ENCODE results near the gene GBP5. TPM values are rescaled to one million over a fixed set of nuclear protein-coding genes. Genes with fewer than 3 reads are reported as not detected.
"Not testable (repeated sequence)": the region's sequence is repeated elsewhere in the genome, so short reads cannot be mapped to it uniquely, and the experiment has no call there.

The GBP5 gene
- total RNA-seq, 4 donors from 2014 or later: 0.13 to 1.0 (median 0.25) TPM; not detected in 1

DNA sequence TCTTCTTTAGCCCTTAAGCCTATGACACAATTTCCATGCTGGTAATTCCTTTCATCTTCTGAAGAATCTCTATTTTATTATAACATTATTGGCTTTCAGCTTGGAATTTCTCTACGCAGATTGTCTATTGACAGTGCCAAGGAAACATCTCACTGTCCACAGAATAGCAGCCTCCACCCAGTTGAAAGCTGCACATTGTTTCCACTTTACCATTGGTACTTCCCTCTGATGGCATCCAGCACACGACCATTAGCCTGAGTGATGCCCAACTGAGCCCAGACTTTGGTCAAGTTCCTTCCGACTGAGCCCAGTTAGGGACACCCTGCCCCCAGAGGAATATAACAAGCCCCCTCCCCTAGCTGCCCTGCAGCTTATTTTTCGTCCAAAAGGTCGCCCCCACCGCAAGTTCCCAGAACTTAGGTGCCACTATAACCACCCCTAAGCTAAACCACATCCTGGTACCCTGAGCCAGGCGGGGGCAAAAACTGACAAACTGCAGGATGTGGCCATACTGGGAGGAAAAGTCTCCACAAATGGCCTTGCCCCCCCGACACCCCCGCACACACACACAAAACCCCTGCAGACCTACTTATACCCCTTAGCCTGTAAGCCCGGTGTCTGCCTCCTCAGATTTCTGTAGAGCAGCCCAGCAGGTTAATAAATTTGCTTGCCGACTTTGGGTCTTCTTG is 13.2 kb downstream of the GBP5 start:
- intact Hi-C loops (cut with DNase I; ENCODE audit: low total_unique reads): no loop called here

DNA sequence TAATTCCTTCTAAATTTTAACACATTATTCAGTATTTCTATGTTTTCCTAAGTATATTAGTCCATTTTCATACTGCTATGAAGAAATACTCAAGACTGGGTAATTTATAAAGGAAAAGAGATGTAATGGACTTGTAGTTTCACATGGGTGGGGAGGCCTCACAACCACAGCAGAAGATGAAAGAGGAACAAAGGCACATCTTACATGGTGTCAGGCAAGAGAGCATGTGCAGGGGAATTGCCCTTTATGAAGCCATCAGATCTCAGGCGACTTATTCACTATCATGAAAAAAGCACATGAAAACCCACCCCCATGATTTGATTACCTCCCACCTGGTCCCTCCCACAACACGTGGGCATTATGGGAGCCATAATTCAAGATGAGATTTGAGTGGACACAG is 15.6 kb downstream of the GBP5 start:
- no peaks in the 10 kb centered on the region for H3K36me3 ChIP-seq
- H3K4me3 ChIP-seq: no peak overlapping the region
- no peak for ATAC-seq
- peaks cover 16 to 19% of the 10 kb centered on the region in 2 donors for H3K4me1 ChIP-seq
- no peak overlapping the region for H3K27ac ChIP-seq
- no peak for DNase-seq
- in situ Hi-C loops (cut with MboI; ENCODE audit: low sequenced_read_pairs in 4 of 4): no loop called here
- no peaks in the 10 kb centered on the region for H3K9me3 ChIP-seq
- TF ChIP-seq POLR2A (IDR thresholded peaks at IDR 0.05) (no peak), CTCF (IDR thresholded peaks at IDR 0.05 in 4 of 5, conservative IDR thresholded peaks at IDR 0.05 in 1 of 5) (no peak)
- intact Hi-C loops (cut with DNase I; ENCODE audit: low total_unique reads): no loop called here
- no peaks in the 10 kb centered on the region for H3K27me3 ChIP-seq

More for the DNA sequence above, 13.2 kb downstream of the GBP5 start:
- Histone ChIP-seq H3K4me1 (peaks cover 16 to 31% of the 10 kb centered on the region in 2 donors), H3K4me3 (no peak overlapping the region), H3K36me3 (no peaks in the 10 kb centered on the region), H3K9me3 (no peaks in the 10 kb centered on the region), H3K27me3 (no peaks in the 10 kb centered on the region), H3K27ac (no peak overlapping the region)
- in situ Hi-C loops (cut with MboI; ENCODE audit: low sequenced_read_pairs in 4 of 4): no loop called here
- no peak for ATAC-seq
- TF ChIP-seq POLR2A (IDR thresholded peaks at IDR 0.05) (no peak), CTCF (IDR thresholded peaks at IDR 0.05 in 4 of 5, conservative IDR thresholded peaks at IDR 0.05 in 1 of 5) (no peak)
- no peak for DNase-seq

DNA sequence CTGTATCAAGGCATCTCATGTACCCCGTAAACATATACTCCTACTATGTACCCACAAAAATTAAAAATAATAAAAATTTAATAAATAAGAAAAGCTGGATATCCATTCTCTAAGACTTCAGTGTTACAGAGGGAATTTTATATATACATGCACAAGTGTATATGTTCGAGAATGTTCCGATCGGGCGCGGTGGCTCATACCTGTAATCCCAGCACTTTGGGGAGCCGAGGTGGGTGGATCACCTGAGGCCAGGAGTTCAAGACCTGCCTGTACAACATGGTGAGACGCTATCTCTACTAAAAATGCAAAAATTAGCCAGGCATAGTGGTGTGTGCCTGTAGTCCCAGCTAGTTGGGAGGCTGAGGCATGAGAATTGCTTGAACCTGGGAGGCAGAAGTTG is 17.1 kb downstream of the GBP5 start:
- H3K36me3 ChIP-seq; DNase-seq; H3K4me1 ChIP-seq; intact Hi-C loops (cut with DNase I; ENCODE audit: low total_unique reads); ATAC-seq; H3K4me3 ChIP-seq; in situ Hi-C loops (cut with MboI; ENCODE audit: low sequenced_read_pairs in 4 of 4); H3K27ac ChIP-seq; H3K9me3 ChIP-seq; H3K27me3 ChIP-seq: not testable (repeated sequence)

GRCh38 chr1:89254658-89255287 is 17.9 kb downstream of the GBP5 start:
- DNase-seq (no peak), ATAC-seq (no peak)
- intact Hi-C loops (cut with DNase I; ENCODE audit: low total_unique reads): no loop called here
- TF ChIP-seq POLR2A (IDR thresholded peaks at IDR 0.05) (no peak), CTCF (IDR thresholded peaks at IDR 0.05 in 4 of 5, conservative IDR thresholded peaks at IDR 0.05 in 1 of 5) (no peak)
- Histone ChIP-seq H3K4me1 (no peaks in the 10 kb centered on the region), H3K36me3 (no peaks in the 10 kb centered on the region), H3K4me3 (no peak overlapping the region), H3K27ac (peak overlapping the region in 1 of 4 donors; percentile 21), H3K27me3 (no peaks in the 10 kb centered on the region), H3K9me3 (no peaks in the 10 kb centered on the region)
- in situ Hi-C loops (cut with MboI; ENCODE audit: low sequenced_read_pairs in 4 of 4): no loop called here

- in situ Hi-C loops (cut with MboI; ENCODE audit: low sequenced_read_pairs in 4 of 4): no loop called here
- H3K27me3 ChIP-seq: no peaks in the 10 kb centered on the region
- H3K4me1 ChIP-seq: no peaks in the 10 kb centered on the region
- no peaks in the 10 kb centered on the region for H3K36me3 ChIP-seq
- ATAC-seq (no peak), DNase-seq (no peak)
- TF ChIP-seq CTCF (IDR thresholded peaks at IDR 0.05 in 4 of 5, conservative IDR thresholded peaks at IDR 0.05 in 1 of 5) (no peak), POLR2A (IDR thresholded peaks at IDR 0.05) (no peak)
- no peak overlapping the region for H3K27ac ChIP-seq
- intact Hi-C loops (cut with DNase I; ENCODE audit: low total_unique reads): no loop called here
- H3K4me3 ChIP-seq: no peak overlapping the region
- no peaks in the 10 kb centered on the region for H3K9me3 ChIP-seq
These were observed 29.6 kb downstream of the GBP5 start for GRCh38 chr1:89243046-89243445.

Other genes with a start within 250 kb of the GBP5 start
- 1 to 10 TPM; 1.5 to 6.6 (median 2.5) TPM for gene GBP3, start 250.0 kb downstream of the GBP5 start, total RNA-seq
- gene GBP1, start 207.7 kb downstream of the GBP5 start, total RNA-seq: 1 to 10 TPM; 1.8 to 6.9 (median 5.0) TPM
- gene GBP2, start 146.7 kb downstream of the GBP5 start, total RNA-seq: 100 to 1,000 TPM in 1 of 4 donors, 10 to 100 TPM in 3; 28.6 to 115 (median 56.2) TPM
- gene GBP7, start 96.9 kb downstream of the GBP5 start, total RNA-seq: not detected
- 10 to 100 TPM in 1 of 4 donors, 1 to 10 TPM in 3; 1.6 to 15.0 (median 5.0) TPM for gene GBP4, start 73.9 kb downstream of the GBP5 start, total RNA-seq
- gene GBP6, start 91.2 kb upstream of the GBP5 start, total RNA-seq: not detected